ENCODE data around the gene GAGE12G.
"Not testable (repeated sequence)": the region's sequence is repeated elsewhere in the genome, so short reads cannot be mapped to it uniquely, and the experiment has no call there.

- not testable (repeated sequence) for TF ChIP-seq CTCF (IDR thresholded peaks at IDR 0.05); ZFX (IDR thresholded peaks at IDR 0.05; ENCODE audit: borderline replicate concordance)
Measured at GRCh38 chrX:49579649-49580048, 9.4 kb downstream of the GAGE12G start, which contains the start of gene GAGE12H.

All from 22Rv1 (cell line).